GM19238 (cell line): ENCODE measurements around the gene ZNF616.

Source experiments
- DNase-seq: peaks from one replicate; pipeline ENCODE4 v3.0.0; 2011; ENCODE audit warnings: low spot score; ENCODE audit not compliant: insufficient read length

Gene ZNF616

DNA sequence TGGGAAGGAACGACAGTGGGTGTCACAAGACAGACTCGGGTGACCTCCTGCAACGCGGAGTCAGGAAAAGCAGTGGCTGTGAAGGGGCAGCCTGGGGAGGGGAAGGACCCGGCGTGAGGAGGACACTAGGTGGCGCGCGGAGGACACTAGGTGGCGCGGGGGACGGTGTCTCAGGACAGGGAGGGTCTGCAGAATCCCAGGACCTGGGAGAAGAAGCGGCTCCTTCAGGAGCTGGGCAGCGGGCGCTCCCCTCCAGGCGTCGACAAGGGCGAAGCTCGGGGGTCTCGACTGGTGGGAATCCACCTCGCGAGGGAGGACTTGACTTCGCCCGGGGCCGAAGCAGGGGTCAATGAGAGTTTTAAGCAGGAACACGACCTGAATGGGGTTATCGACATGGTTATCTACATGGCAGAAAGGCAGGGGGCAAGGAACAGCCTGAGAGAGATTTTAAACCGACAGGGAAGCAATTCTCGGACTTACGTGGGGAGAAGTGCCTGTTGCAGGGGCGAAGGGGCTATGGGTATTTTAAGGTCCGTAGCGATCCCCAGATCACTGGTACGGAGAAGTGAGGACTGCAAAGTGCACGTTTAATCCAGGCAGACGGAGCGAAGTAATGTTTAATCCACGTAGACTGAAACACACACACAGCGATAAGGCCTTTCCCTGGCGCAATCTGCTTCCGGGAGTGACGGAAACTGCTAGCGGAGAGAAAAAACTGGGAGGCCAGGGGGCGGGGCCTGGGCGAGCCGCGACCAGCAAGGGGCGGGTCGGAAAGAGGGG, at the start of gene ZNF616:
Gene ZNF616 (minus strand): TSS at position 687 of the 780 bp plus-strand sequence. CDS start 9,426 bp downstream, outside the sequence.
- DNase-seq, result peak; percentile 88

- DNase-seq, result no peak
Measured at GRCh38 chr19:52188822-52189734, 49.3 kb upstream of the ZNF616 start.

DNA sequence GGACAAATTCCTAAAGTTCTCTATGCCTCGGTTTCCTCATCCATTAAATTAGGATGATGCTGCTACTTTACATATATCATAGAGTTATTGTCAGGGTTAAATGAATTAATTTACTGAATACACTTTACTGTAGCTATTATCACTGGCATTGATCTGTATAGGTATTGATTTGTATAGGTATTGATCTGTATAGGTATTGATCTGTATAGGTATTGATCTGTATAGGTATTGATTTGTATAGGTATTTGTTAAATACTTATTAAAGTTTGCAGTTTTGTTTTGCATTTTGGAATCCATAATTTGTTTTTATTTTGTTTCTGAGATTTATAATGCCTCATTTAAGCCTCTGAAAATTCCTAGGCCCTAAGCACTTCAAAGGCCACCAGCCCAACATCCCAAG, 47.7 kb upstream of the ZNF616 start:
- no peak for DNase-seq

DNA sequence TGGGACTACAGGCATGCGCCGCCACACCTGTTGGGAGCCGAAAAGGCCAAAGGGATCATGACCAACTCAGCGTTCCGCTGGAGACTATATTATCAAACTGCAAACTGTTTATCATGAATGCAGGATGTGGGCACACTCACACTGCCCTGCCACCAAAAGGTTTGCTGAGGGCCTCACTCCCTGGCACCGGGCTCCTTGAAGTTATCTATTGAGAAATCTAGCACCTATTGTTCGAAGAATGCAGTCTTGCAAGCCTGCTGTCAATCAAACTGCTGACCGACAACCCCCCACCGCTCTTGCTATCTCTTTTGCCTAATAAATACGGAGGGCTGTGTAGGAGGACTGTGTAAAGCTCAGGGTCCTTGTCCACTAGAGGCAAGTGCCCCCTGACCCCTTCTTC, 36.8 kb upstream of the ZNF616 start:
- no peak for DNase-seq

DNA sequence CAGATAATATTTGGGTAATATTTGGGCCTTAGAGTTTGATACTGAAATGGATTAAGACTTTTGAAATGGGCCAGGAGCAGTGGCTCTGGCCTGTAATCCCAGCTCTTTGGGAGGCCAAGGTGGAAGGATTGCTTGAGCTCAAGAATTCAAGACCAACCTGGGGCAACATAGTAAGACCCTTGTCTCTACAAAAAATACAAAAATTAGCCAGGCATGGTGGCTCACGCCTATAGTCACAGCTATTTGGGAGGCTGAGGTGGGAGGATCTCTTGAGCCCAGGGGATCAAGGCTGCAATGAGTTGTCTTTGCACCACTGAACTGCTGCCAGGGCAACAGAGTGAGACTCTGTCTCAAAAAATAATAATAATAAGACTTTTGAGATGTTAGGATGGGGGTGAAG, 32.6 kb upstream of the ZNF616 start:
- no peak for DNase-seq

DNA sequence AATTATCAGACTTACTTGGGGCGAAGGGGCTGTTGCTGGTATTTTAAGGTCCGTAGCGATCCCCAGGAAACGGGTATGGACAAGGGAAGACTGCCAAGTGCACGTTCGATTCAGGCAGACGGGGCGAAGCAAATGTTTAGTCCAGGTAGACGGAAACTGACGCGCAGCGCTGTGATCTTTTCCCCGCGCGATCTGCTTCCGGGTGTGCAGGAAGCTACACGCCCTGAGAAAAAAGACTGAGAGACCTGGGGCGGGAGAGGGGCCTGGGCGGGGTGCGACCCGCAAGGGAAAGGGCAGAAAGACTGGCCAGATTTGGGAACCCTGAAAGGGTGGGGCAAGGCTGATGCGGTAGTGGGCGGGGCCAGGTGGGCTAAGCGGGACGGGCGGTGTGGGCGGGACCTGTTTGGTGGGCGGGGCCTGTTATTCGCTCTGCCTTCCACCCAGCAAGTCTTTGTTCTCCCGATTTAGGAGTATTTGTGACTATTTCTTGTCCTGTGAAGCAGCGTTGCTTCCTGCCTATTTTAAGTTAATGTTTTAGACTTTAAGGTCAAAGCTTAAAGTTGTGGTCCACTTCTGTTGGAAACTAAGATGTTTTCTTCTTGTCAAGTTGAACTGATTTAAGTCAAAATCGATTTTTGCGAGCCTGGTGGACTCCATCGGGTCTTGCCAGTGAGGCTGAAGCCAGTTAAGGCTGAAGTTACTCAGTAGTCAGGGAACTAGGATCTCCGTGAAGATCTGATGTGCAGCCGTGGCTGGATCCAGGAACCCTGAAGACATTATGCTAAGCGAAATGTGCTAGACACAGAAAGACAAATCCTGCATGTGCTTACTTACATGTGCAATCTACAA, 31.8 kb upstream of the ZNF616 start, which contains the start of gene ZNF836:
Gene ZNF836 (minus strand): TSS at position 301 of the 849 bp plus-strand sequence. CDS start 3,549 bp downstream, outside the sequence.
- DNase-seq, result peak; percentile 77

- peak; percentile 12 for DNase-seq
Measured at GRCh38 chr19:52170863-52171320, 31.2 kb upstream of the ZNF616 start.

DNA sequence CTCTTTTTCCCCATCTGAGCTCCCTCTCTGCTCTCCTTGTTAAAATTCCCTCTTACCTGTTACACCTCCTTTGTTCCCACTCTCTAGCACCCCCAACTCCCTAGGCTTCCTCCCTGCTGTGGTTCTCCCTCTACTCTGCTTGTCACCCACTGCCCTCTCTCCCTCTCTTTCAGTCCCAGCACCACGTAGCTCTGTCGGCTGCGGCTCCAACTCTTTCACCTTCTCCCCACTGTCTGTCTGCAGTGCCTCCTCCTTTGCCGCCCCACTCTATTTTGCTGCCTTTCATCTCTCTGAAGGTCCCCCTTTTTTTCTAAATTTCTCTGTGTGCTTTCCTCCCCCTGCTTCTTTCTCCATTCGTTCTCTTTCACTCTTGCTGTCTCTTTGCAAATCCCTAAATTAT, 30.6 kb upstream of the ZNF616 start:
- no peak for DNase-seq

DNA sequence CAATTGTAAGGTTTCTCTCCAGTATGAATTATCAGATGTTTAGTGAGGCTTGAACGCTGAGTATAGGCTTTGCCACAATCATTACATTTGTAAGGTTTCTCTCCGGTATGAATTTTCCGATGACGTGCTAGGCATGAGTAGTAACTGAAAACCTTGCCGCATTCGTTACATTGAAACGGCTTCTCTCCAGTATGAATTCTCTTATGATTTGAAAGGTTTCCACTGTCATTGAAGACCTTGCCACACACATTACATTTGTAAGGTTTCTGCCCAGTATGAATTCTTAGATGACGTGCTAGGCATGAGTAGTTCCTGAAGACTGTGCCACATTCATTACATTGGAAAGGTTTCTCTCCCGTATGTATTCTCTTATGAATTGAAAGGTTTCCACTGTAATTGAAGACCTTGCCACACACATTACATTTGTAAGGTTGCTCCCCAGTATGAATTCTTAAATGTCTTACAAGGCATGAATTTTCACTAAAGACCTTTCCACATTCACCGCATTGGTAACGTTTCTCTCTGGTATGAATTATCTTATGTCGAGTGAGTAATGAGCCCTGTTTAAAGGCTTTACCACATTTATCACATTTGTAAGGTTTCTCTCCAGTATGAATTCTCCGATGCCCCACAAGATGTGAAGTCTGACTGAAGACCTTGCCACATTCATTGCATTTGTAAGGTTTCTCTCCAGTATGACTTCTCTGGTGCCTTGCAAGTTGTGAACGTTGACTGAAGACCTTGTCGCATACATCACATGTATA, 16.0 kb upstream of the ZNF616 start:
- no peak for DNase-seq

- DNase-seq, result no peak
Measured at GRCh38 chr19:52148256-52148655, 8.5 kb upstream of the ZNF616 start.

DNA sequence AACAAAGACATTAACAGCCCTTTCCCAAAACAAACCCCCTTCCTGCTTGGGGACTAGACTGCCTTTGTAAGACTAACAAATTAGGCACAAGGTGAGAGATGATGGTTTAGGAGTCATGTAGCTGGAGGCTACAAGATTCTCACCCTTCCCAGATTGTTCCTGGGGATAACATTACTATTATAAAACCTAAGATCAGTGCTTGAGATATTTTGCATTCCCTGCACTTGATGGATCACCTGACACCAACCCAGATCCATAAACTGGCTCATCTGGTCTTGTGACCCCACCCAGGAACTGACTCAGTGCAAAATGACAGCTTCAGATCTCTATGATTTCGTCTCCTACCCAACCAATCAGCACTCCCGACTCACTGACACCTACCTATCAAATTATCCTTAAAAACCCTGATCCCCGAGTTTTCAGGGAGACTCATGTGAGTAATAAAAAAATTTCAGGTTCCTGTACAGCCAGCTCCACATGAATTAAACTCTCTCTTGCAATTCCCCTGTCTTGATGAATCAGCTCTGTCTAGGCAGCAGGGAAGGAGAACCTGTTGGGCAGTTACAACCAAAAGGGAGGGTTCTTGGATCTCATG, 2.4 kb upstream of the ZNF616 start:
- no peak for DNase-seq

- no peak for DNase-seq
Measured at GRCh38 chr19:52141203-52141602, 1.5 kb upstream of the ZNF616 start.

GRCh38 chr19:52140032-52140710, 433 bp upstream of the ZNF616 start:
- no peak for DNase-seq

DNA sequence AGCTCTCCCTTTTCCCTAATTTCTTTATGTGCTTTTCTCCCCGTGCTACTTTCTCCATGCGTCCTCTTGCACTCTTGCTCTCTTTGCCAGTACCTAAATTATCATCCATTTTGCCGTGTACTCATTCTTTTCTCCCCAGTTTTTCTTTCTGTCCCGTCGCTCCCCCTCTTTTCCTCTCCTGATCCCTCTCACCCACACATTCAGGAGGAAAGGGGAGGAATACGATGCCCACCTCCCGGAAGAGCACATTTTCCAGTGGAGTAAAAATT, 821 bp downstream of the ZNF616 start:
- no peak for DNase-seq

DNA sequence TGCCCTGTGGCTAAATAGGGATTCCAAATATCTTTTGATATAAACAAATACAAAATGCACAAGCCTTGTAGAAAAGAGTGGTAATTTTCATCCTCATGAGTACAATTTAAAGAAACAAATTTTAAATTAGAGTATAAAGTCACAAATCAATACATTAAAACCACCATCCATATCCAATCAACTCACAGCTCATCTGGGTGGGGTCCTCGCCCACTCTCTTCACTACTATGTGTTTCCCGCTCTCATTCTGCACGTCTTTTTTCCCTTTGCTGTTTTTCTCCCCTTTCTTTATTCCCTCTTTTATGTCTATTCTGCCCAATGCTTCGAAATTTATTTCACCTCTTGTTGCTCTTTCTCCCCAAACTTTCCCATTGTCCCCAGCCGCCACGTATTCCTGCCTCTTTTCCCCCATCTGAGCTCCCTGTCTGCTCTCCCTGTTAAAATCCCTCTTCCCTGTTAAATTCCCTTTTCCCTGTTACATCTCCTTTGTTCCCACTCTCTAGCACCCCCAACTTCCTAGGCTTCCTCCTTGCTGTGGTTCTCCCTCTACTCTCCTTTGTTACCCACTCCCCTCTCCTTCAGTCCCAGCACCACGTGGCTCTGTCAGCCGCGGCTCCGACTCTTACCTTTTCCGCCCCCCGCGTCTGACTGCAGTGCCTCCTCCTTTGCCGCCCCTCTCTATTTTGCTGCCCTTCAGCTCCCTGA, 1.3 kb downstream of the ZNF616 start:
- DNase-seq, result peak; percentile 7

- no peak for DNase-seq
Measured at GRCh38 chr19:52120286-52120685, 19.5 kb downstream of the ZNF616 start.

DNA sequence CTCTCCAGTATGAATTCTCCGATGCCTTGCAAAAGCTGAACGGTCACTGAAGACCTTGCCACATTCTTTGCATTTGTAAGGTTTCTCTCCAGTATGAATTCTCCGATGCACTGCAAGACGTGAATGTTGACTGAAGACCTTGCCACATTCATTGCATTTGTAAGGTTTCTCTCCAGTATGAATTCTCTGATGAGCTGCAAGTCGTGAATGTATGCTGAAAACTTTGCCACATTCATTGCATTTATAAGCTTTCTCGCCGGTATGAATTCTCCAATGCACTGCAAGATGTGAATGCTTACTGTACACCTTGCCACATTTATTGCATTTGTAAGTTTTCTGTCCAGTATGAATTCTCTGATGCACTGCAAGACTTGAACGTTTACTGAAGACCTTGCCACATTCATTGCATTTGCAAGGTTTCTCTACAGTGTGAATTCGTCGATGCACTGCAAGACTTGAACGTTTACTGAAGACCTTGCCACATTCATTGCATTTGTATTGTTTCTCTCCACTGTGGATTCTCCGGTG, 24.1 kb downstream of the ZNF616 start:
- DNase-seq, result no peak

- no peak for DNase-seq
Measured at GRCh38 chr19:52114691-52115090, 25.0 kb downstream of the ZNF616 start.

DNA sequence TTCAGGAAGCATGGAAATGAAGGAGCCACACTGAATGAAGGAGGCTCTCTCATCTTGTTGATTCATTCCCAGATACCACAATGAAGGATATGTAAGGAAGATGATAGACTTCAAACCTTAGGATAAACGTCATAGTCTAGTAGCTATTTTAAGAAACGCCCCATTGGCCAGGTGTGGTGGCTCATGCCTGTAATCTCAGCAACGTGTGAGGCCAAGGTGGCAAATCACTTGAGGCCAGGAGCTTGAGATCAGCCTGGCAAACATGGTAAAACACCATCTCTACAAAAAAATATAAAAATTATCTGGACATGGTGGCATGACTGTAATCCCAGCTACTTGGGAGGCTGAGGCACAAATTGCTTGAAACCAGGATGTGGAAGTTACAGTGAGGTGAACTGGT, 27.1 kb downstream of the ZNF616 start:
- DNase-seq, result no peak
